HG02943 (cell line): ENCODE data around the gene KCNH2.

Source experiments
- ATAC-seq: cut with Tn5 transposase; IDR thresholded peaks from one replicate; pipeline ENCODE4 v1.9.1; 2021; ENCODE audit warnings: mild to moderate bottlenecking, low read depth, moderate library complexity; ENCODE audit not compliant: unreplicated experiment

Gene KCNH2

GRCh38 chr7:150996376-150997074 is 18.4 kb upstream of the KCNH2 start:
- no peak for ATAC-seq

GRCh38 chr7:150994838-150995510 is 16.9 kb upstream of the KCNH2 start:
- ATAC-seq, result no peak

DNA sequence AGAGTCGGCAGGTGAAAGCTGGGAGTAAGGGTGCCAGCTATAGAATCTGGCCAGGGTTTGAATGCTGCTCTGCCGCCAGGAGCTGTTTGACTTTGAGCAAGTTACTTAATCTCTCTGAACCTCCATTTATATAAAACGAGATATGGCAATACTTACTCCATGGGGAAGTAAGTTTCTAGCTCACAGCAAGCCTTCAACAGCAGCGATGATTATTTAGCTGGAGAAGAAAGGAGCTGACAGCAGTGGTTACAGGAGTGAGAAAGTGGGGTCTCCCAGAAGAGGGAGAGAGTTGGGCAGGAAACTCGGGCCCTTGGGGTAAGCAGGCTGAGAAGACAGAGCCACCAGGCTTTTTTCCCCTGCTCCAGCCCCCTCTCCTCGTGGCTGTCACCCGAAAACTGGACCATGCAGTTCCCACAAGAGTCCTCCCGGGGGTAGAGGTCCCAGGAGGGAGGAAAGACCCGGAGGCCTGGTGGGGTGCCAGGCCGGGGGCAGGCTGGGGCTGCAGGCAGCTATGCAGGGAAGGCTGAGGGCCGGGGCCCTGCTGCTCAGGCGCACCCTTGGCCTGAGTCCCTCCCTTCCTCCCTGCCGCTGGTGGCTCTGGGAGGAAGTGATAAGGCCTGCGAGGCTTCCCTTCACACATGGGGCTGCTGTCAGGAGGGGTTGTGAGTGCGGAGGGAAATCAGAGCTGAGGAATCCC is 16.2 kb upstream of the KCNH2 start:
- ATAC-seq, result no peak

GRCh38 chr7:150993511-150993910 is 15.4 kb upstream of the KCNH2 start:
- no peak for ATAC-seq

DNA sequence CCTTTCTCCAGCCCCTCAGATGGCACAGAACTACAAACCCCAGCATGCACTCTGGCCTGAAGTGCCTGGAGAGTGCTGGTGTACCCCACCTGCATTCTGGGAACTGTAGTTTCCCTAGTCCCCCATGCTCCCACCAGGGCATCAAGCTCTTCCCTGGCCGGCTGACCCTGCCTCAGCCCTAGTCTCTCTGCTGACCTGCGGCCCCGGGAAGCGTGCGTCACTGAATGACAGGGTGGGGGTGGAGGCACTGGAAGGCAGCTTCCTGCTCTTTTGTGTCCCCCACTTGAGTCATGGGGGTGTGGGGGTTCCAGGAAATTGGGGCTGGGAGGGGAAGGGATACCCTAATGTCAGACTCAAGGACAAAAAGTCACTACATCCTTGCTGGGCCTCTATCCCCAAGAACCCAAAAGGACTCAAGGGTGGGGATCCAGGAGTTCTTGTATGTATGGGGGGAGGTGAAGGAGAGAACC is 14.7 kb upstream of the KCNH2 start:
- ATAC-seq, result no peak

GRCh38 chr7:150992051-150992640 is 14.0 kb upstream of the KCNH2 start:
- no peak for ATAC-seq

- no peak for ATAC-seq
Observed at GRCh38 chr7:150990416-150991186, 12.5 kb upstream of the KCNH2 start, which contains the start of gene NOS3. NOS3 (plus strand) TSS chr7:150991017; CDS start chr7:150993804, 2,787 bp downstream.

DNA sequence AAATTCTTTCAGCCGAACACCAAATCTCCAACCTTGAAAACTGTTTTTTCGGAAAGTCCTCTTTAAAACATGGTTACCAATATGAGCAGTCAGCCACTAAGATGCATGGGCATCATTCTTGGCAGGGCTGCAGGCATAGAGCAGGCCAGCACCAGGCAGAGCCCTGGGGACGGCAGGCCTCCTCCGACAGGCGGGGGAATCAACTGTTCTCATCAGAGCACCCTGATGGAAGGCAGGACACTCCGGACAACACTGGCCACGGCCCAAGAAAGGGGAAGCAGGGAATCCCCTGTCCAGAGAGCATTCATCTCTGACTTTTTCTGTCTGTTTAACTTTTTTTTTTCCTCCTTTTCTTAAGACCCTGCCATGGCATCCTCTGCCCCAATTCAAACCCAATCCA is 11.3 kb upstream of the KCNH2 start:
- no peak for ATAC-seq

GRCh38 chr7:150988230-150989226 is 10.4 kb upstream of the KCNH2 start:
- no peak for ATAC-seq

- no peak for ATAC-seq
Observed at GRCh38 chr7:150986556-150986955, 8.4 kb upstream of the KCNH2 start.

DNA sequence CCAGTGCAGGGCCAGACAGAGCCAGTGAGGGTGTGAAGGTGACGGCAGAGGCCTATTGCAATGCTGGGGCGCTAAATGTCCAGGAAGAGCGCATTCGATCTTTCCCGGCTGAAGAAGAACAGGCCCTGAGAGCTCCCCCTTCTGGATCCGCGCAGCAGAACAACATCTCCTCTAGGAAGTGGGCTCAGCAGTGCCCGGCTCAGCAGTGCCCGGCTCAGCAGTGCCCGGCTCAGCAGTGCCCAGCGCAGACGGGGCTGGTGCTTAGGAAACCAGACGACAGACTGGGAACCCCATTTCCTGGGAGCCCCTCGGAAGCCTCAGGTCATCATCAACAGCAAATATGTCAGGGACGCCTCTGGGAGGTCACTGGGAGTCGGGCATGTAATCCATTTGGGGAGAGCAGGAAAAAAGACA is 8.0 kb upstream of the KCNH2 start:
- ATAC-seq, result no peak

GRCh38 chr7:150983893-150984368 is 5.8 kb upstream of the KCNH2 start:
- no peak for ATAC-seq

DNA sequence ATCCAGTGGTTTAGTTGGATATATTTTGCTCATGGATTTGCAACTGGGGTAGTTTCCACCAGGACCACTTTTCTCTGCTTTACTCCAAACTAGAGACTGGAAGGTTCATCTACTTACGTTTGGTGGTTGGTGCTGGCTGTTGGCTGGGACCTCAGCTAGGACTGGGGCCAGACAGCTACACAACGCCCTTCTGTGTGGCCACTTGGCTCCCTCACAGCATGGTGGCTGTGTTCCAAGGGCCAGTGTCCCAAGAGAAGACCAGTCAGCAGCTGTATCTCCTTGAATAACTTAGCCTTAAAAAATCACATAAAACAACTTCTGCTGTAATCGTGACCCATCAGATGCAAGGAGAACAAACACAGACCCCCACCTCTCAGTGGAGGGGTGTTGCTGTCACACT is 4.2 kb upstream of the KCNH2 start:
- ATAC-seq, result no peak

DNA sequence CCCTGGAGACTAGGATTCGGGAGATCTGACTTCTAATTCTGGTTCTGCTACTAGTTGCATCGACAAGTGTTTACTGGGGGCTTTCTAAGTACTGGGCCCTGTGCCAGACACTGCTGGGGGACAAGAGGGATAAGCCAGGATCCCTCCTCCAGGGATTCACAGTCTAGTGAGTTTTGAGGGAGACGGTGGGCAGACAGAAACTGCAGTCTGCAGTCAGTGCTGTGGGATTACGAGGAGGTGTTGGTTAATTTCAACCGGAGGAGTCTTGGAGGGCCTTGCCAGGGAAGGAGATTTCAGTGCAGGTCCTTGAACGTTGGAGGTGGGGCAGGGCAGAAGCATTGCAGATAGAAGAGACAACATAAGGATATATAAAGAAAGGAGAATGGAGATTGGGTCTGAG is 3.5 kb upstream of the KCNH2 start:
- ATAC-seq, result no peak

GRCh38 chr7:150980663-150981062 is 2.5 kb upstream of the KCNH2 start:
- ATAC-seq, result no peak

DNA sequence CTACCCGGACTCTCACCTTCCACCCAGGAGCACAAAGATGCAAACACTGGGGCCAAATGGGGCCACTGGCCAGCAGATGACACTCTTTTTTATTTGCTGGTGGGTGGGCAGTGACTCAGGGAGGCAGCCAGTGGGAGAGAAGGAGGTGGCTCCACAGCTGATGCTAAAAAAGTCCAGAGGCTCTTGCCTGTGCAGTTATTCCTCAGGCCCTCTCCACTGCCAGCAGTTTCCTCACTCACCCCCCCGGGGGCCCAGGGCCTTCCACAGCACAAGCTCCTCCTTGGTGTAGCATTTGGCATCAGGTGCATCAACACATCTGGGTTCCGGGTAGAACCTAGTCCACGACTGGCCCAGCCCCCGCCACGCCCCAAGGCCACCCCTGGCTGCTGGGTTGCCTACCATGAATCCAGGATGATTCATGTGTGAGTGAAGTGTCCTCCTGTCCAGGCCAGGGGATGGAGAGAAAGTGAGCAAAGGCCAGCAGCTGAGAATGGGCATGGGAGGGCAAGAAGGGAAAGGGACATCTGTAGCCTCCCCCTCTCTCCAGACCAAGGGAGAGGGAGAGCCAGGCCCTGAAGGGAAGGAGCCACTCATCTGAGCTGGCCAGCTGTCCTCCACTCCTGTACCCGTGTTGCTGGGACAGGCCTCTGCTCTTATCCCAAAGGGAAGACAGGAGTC is 1.7 kb upstream of the KCNH2 start:
- ATAC-seq, result no peak

DNA sequence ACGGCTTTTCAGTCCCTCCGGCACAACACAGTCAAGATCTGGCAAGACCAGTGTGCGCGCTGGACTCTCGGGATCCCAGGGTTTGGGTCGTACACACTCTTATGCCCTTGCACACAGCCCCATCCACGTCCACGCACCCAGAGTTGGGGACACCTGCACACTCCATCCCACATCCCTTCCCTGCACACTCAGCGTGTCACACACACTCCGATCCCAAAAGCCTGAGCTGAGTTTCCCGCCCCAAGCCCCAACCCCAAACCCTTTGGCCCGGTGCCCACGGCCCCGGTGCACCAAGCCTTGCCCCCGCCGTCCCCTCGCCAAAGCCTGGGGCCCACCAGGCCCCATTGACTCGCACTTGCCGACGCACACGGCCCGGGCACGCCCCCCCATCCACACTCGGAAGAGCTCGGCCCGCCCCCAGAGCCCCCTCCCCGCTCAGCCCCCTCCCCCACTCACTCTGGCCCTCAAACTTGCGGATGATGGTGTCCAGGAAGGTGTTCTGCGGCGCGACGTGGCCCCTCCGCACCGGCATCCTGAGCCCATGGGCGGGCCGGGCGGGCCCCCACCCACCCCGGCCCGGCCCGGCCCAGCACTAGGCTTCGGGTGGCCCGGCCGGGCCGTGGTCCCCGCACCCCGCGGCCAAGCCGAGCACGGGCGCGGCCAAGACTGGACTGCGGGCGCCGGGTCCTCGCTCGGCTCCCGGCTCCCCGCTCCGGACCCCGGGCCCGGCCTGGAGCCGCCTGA is 567 bp downstream of the KCNH2 start:
- no peak for ATAC-seq
